Measurements from ENCODE around the gene MTRF1. TPM values are rescaled to one million over a fixed set of nuclear protein-coding genes. Genes with fewer than 3 reads are reported as not detected.

The MTRF1 gene
- total RNA-seq, 4 donors from 2014 or later: 7.0 to 12.9 (median 7.6) TPM

GRCh38 chr13:41244556-41244955 is 18.8 kb downstream of the MTRF1 start:
- H3K9me3 ChIP-seq: no peaks in the 10 kb centered on the region
- no peaks in the 10 kb centered on the region for H3K27me3 ChIP-seq
- peaks cover 14% of the 10 kb centered on the region for H3K36me3 ChIP-seq
- DNase-seq (ENCODE audit: low spot score in 2 of 2): no peak
- TF ChIP-seq EP300 (IDR thresholded peaks at IDR 0.05) (no peak), POLR2A (IDR thresholded peaks at IDR 0.05) (no peak), CTCF (IDR thresholded peaks at IDR 0.05) (no peak), POLR2AphosphoS5 (IDR thresholded peaks at IDR 0.05) (no peak)
- WGBS: 55% methylated on average over 3 of the region's 3 CpGs
- no peaks in the 10 kb centered on the region for H3K4me1 ChIP-seq
- H3K27ac ChIP-seq: no peak overlapping the region
- no peak overlapping the region for H3K4me3 ChIP-seq

- TF ChIP-seq EP300 (IDR thresholded peaks at IDR 0.05) (no peak), CTCF (IDR thresholded peaks at IDR 0.05) (no peak), POLR2A (IDR thresholded peaks at IDR 0.05) (no peak), POLR2AphosphoS5 (IDR thresholded peaks at IDR 0.05) (no peak)
- Histone ChIP-seq H3K4me1 (no peaks in the 10 kb centered on the region), H3K27ac (no peak overlapping the region), H3K36me3 (peaks cover 20% of the 10 kb centered on the region), H3K4me3 (no peak overlapping the region), H3K9me3 (no peaks in the 10 kb centered on the region), H3K27me3 (no peaks in the 10 kb centered on the region)
- 88% methylated on average over 4 of the region's 4 CpGs for WGBS
- no peak for DNase-seq (ENCODE audit: low spot score in 2 of 2)
Observed at GRCh38 chr13:41241626-41242025, 21.8 kb downstream of the MTRF1 start.

GRCh38 chr13:41236369-41236768 is 27.0 kb downstream of the MTRF1 start:
- no peak for DNase-seq (ENCODE audit: low spot score in 2 of 2)
- 86% methylated on average over 1 of the region's 1 CpG for WGBS
- Histone ChIP-seq H3K27ac (no peak overlapping the region), H3K27me3 (no peaks in the 10 kb centered on the region), H3K4me3 (no peak overlapping the region), H3K9me3 (no peaks in the 10 kb centered on the region), H3K36me3 (peaks cover 29% of the 10 kb centered on the region), H3K4me1 (no peaks in the 10 kb centered on the region)
- no peak for TF ChIP-seq POLR2AphosphoS5 (IDR thresholded peaks at IDR 0.05)
- no peak for TF ChIP-seq CTCF (IDR thresholded peaks at IDR 0.05)
- TF ChIP-seq POLR2A (IDR thresholded peaks at IDR 0.05): no peak
- TF ChIP-seq EP300 (IDR thresholded peaks at IDR 0.05): no peak

GRCh38 chr13:41232578-41233480 is 30.5 kb downstream of the MTRF1 start:
- H3K4me3 ChIP-seq: no peak overlapping the region
- no peak for DNase-seq (ENCODE audit: low spot score in 2 of 2)
- peaks cover 16% of the 10 kb centered on the region for H3K36me3 ChIP-seq
- WGBS: 87% methylated on average over 4 of the region's 4 CpGs
- H3K27ac ChIP-seq: no peak overlapping the region
- no peaks in the 10 kb centered on the region for H3K9me3 ChIP-seq
- H3K4me1 ChIP-seq: no peaks in the 10 kb centered on the region
- no peaks in the 10 kb centered on the region for H3K27me3 ChIP-seq
- no peak for TF ChIP-seq POLR2A (IDR thresholded peaks at IDR 0.05)
- TF ChIP-seq POLR2AphosphoS5 (IDR thresholded peaks at IDR 0.05): no peak
- no peak for TF ChIP-seq CTCF (IDR thresholded peaks at IDR 0.05)
- no peak for TF ChIP-seq EP300 (IDR thresholded peaks at IDR 0.05)

GRCh38 chr13:41231786-41232185 is 31.6 kb downstream of the MTRF1 start:
- Histone ChIP-seq H3K4me3 (no peak overlapping the region), H3K9me3 (no peaks in the 10 kb centered on the region), H3K36me3 (peaks cover 18% of the 10 kb centered on the region), H3K27ac (no peak overlapping the region), H3K4me1 (no peaks in the 10 kb centered on the region), H3K27me3 (no peaks in the 10 kb centered on the region)
- TF ChIP-seq EP300 (IDR thresholded peaks at IDR 0.05): no peak
- TF ChIP-seq POLR2AphosphoS5 (IDR thresholded peaks at IDR 0.05): no peak
- no peak for TF ChIP-seq CTCF (IDR thresholded peaks at IDR 0.05)
- TF ChIP-seq POLR2A (IDR thresholded peaks at IDR 0.05): no peak
- no peak for DNase-seq (ENCODE audit: low spot score in 2 of 2)
- 82% methylated on average over 3 of the region's 3 CpGs for WGBS

Data from suprapubic skin (tissue), 4 donors.